K562 (cell line): ENCODE data around the gene KLB. TPM values are rescaled to one million over a fixed set of nuclear protein-coding genes. Genes with fewer than 3 reads are reported as not detected.

ENCODE experiments used
- CCAR2 ChIP-seq: fragments of 200-400 bp; formaldehyde crosslinking; IDR thresholded peaks from 2 replicates; pipeline ENCODE4 v1.6.1; 2017; ENCODE audit warnings: mild to moderate bottlenecking, low read depth, low read length
- CHD1 ChIP-seq: fragments of 200-600 bp; sonication (generic); IDR thresholded peaks from one replicate; pipeline ENCODE4 v1.6.1; 2012; ENCODE audit warnings: mild to moderate bottlenecking, moderate library complexity, low read length, inconsistent platforms
- EP300 ChIP-seq: IDR thresholded peaks from 2 replicates; pipeline ENCODE4 v1.6.1; 2012; ENCODE audit warnings: low read length, improper control_type of control experiment
- ETV1 ChIP-seq: fragments of 450-650 bp; conservative IDR thresholded peaks from 2 replicates; pipeline ENCODE4 v1.6.1; 2016; ENCODE audit warnings: missing genetic modification characterization, control low read depth, low read depth, missing compliant biosample characterization
- IFI16 ChIP-seq: fragments of 250-450 bp; sonication (Bioruptor Pico); IDR thresholded peaks from 2 replicates; pipeline ENCODE4 v2.1.2; 2022; ENCODE audit warnings: mild to moderate bottlenecking, inconsistent platforms
- KDM5B ChIP-seq: fragments of 200-600 bp; sonication (generic); IDR thresholded peaks from 2 replicates; pipeline ENCODE4 v1.6.1; 2012; ENCODE audit warnings: low read depth, mild to moderate bottlenecking, moderate library complexity, low read length, control low read depth, inconsistent platforms; ENCODE audit not compliant: insufficient replicate concordance
- MYNN ChIP-seq, 2 experiments: sonication (generic); formaldehyde crosslinking in 1 of 2; IDR thresholded peaks; 2 replicates each; pipeline versions ENCODE4 v1.5.0 to v1.6.1; 2016 to 2020; ENCODE audit warnings: antibody characterized with exemption in 1 of 2, missing genetic modification reagents in 1 of 2
- NUFIP1 ChIP-seq: fragments of 450-650 bp; IDR thresholded peaks from 2 replicates; pipeline ENCODE4 v1.6.1; 2018; ENCODE audit not compliant: partially characterized antibody
- PCBP2 ChIP-seq: fragments of 200-400 bp; formaldehyde crosslinking; IDR thresholded peaks from 2 replicates; pipeline ENCODE4 v1.6.1; 2018; ENCODE audit warnings: low read length, low read depth, mild to moderate bottlenecking, moderate library complexity; ENCODE audit not compliant: poor library complexity, severe bottlenecking
- POLR2AphosphoS5 ChIP-seq: IDR thresholded peaks from 2 replicates; pipeline ENCODE4 v1.6.1; 2011; ENCODE audit warnings: mild to moderate bottlenecking, low read depth, low read length, moderate library complexity; ENCODE audit not compliant: control insufficient read depth, insufficient read depth
- POLR2B ChIP-seq: fragments of 450-650 bp; IDR thresholded peaks from 2 replicates; pipeline ENCODE4 v1.6.1; 2018; ENCODE audit warnings: low read depth; ENCODE audit not compliant: partially characterized antibody
- SMARCA4 ChIP-seq: fragments of 450-650 bp; IDR thresholded peaks from 2 replicates; pipeline ENCODE4 v1.6.1; 2016
- SMARCB1 ChIP-seq: IDR thresholded peaks from 2 replicates; pipeline ENCODE4 v1.6.1; 2011; ENCODE audit warnings: improper control_type of control experiment, low read depth; ENCODE audit not compliant: insufficient read length
- ZFX ChIP-seq: sonication (generic); formaldehyde crosslinking; IDR thresholded peaks from 2 replicates; pipeline ENCODE4 v1.8.0; 2022; ENCODE audit warnings: mild to moderate bottlenecking, missing genetic modification reagents, moderate library complexity
- ZNF280A ChIP-seq: fragments of 450-650 bp; IDR thresholded peaks from 2 replicates; pipeline ENCODE4 v1.6.1; 2018; ENCODE audit warnings: mild to moderate bottlenecking, low read depth; ENCODE audit not compliant: partially characterized antibody
- ZNF384 ChIP-seq: IDR thresholded peaks from 2 replicates; pipeline ENCODE4 v1.6.1; 2012; ENCODE audit warnings: low read depth, low read length, improper control_type of control experiment
- ZNF518B ChIP-seq: fragments of 250-450 bp; sonication (Bioruptor Pico); IDR thresholded peaks from 2 replicates; pipeline ENCODE4 v1.5.0; 2021; ENCODE audit warnings: mild to moderate bottlenecking, moderate library complexity
- ZNF766 ChIP-seq: fragments of 200-800 bp; sonication (Bioruptor generic); conservative IDR thresholded peaks from 2 replicates; pipeline ENCODE4 v1.6.1; 2016; ENCODE audit warnings: missing genetic modification characterization, missing compliant biosample characterization
- polyA plus RNA-seq, 8 experiments: library from polyadenylated mRNA; depleted of rRNA in 4 of 8; stranded (reverse) in 5 of 8; unstranded in 3 of 8; fragments of >200 nt; fragmentation: Nextera tagmentation in 2 of 8; fragmentation: Illumina TruSeq in 1 of 8; extraction: Ambion mirVana in 2 of 8; extraction: Trizol in 1 of 8; gene quantifications; 2 replicates each; pipeline versions ENCODE4 v1.2.1 to v1.2.3, GENCODE V29; 2011 to 2014; ENCODE audit warnings: inconsistent platforms in 1 of 8, missing spikeins in 1 of 8
- total RNA-seq, 7 experiments: library from RNA; depleted of rRNA in 6 of 7; stranded (reverse); fragments of >200 nt in 6 of 7; fragmentation: Illumina TruSeq in 2 of 7; extraction: Trizol in 2 of 7; gene quantifications; 2 replicates each; pipeline versions ENCODE4 v1.2.1 to v1.2.3, GENCODE V29; 2011 to 2021; ENCODE audit warnings: low replicate concordance in 1 of 7
- TF ChIP-seq, protein P1 (sequence below): fragments of 450-650 bp; formaldehyde crosslinking; IDR thresholded peaks from 2 replicates; pipeline ENCODE4 v1.4.0; 2020; ENCODE audit warnings: mild to moderate bottlenecking, moderate library complexity

KLB gene
- total and polyA plus RNA-seq, 9 of the 15 experiments (the other 6 are each of a cell fraction or from before 2014, with no cell fraction given) = 0.04 to 0.13 TPM; not detected in 7

GRCh38 chr4:39452153-39452859, 45.6 kb downstream of the KLB start (continued):
- no peak for TF ChIP-seq ZNF518B (CRISPR knock-in tag)
- no peak for TF ChIP-seq ZNF384
- no peak for TF ChIP-seq ZNF280A
- TF ChIP-seq POLR2AphosphoS5 = peak; percentile 38; the same call in 1 of the 2 replicates
- TF ChIP-seq POLR2B = no peak
- TF ChIP-seq CCAR2 = no peak
- TF ChIP-seq ZFX (CRISPR knock-in tag) = no peak
- peak; percentile 25 for TF ChIP-seq KDM5B
- TF ChIP-seq NUFIP1 = no peak
- TF ChIP-seq, protein P1, sequence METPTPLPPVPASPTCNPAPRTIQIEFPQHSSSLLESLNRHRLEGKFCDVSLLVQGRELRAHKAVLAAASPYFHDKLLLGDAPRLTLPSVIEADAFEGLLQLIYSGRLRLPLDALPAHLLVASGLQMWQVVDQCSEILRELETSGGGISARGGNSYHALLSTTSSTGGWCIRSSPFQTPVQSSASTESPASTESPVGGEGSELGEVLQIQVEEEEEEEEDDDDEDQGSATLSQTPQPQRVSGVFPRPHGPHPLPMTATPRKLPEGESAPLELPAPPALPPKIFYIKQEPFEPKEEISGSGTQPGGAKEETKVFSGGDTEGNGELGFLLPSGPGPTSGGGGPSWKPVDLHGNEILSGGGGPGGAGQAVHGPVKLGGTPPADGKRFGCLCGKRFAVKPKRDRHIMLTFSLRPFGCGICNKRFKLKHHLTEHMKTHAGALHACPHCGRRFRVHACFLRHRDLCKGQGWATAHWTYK (CRISPR knock-in tag) = no peak
- no peak for TF ChIP-seq SMARCB1
- TF ChIP-seq SMARCA4 = no peak
- TF ChIP-seq ETV1 (tag) = no peak
- peak; percentile 7; the same call in 1 of the 2 replicates for TF ChIP-seq MYNN (IDR thresholded peaks at IDR 0.05)
- no peak for TF ChIP-seq MYNN (CRISPR knock-in tag; IDR thresholded peaks at IDR 0.05)
- no peak for TF ChIP-seq IFI16 (CRISPR knock-in tag)
- TF ChIP-seq ZNF766 (CRISPR knock-in tag) = no peak
- TF ChIP-seq CHD1 = no peak
- TF ChIP-seq EP300 = no peak
- no peak for TF ChIP-seq PCBP2
